NCI-H1048 (cell line): ENCODE measurements around the gene ID3.
"Not testable (repeated sequence)": the region's sequence is repeated elsewhere in the genome, so short reads cannot be mapped to it uniquely, and the experiment has no call there.

Experiments
- DNase-seq: peaks from one replicate; lab custom pipeline; 2025; lab: John Stamatoyannopoulos, UW

ID3 gene

GRCh38 chr1:23548704-23549143 is 10.6 kb downstream of the ID3 start:
- no peak for DNase-seq

GRCh38 chr1:23546897-23547584 is 12.3 kb downstream of the ID3 start:
- DNase-seq, result no peak

DNA sequence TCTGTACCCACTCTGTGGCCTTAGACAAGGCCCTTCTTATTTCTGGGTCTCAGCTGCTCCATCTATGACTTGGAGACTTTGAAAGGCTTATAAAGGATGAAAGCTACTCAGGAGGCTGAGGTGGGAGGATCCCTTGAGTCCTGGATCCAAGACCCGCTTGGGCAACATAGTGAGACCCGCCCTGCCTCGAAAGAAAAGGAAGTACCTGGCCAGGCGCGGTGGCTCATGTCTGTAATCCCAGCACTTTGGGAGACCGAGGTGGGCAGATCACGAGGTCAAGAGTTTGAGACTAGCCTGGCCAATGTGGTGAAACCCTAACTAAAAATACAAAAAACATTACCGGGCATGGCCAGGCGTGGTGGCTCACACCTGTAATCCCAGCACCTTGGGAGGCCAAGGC is 13.4 kb downstream of the ID3 start:
- DNase-seq, result no peak

DNA sequence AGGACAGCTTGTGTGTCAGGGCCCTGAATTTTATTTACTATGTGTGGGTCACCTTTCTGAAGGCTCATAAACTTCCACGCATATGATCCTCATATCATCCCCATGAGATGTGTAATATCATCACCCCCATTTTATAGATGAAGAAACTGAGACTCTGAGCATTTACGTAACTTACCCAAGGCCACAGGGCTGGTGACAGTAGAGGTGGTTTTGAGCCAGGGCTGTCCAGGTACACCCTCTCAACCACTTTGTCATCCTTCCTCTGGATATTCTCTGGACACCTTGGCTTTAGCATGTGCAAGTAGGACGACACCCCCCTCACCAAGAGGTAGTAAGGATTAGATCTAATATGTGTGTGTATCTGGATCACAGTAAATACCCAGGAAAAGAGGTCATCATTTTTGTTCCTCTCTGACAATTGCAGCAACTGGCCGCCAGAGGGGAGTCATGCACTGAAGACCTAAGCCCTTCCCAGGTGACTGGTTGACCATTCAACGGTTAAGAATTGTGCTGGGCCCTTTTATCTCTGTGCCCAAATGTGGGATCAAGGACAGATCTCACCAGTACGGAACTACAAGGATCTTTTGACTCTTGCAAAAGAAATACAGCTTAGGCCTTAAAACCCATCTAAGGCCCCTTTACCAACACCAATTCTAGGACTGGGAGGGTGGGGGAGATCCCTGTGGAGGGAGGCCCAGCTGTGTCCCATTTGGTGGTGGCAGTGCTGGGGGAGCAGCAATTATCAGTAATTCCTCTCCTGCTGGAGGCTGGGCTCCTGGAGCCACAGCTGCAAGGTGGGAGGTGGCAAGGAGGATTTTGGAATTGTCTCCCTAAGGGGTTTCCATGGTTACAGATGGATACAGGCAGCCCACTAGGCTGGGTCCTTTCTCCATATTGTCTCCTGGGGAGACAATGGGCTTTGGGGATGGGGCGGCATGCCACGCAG is 14.6 kb downstream of the ID3 start:
- DNase-seq, result peak; percentile 44

- no peak for DNase-seq
Measured at GRCh38 chr1:23543707-23544443, 15.4 kb downstream of the ID3 start.

DNA sequence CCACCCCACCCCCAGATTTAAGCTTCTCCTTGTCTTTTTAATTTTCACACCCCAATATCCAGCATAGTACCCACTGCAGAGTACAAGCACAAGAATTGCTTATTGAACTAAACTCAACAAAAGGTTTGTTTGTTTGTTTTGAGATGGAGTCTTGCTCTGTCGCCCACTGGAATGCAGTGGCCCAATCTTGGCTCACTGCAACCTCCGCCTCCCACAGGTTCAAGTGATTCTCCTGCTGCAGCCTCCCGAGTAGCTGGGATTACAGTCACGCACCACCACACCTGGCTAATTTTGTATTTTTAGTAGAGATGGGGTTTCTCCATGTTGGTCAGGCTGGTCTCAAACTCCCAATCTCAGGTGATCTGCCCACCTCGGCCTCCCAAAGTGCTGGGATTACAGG is 16.4 kb downstream of the ID3 start:
- DNase-seq, result not testable (repeated sequence)

DNA sequence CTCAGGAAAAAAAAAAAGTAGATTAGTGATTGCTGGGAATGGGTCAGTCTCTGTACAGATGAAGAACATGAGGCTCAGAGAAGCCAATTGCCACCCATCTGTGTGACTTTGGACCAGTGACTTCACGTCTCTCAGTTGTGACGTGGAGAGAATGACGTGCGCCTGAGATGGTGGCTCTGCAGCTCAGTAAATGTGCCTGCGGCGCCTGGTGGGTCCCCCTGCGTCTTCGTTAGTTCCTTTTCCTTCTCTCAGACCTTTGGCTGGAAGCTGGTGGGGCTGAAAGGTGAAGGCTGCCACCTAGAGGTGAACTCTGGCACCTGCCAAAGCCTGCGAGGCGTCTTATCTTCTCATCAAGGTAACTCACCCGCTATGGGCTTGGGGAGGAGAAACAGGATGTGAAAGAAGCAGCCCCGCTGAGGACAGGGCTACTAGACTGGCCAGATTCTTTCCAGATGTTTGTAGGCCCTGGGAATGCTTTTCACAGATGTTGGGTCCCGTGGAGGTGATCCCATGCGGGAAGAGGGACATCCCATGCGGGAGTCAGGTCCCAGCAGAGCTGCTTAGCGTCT is 19.5 kb downstream of the ID3 start:
- DNase-seq, result peak; percentile 60

DNA sequence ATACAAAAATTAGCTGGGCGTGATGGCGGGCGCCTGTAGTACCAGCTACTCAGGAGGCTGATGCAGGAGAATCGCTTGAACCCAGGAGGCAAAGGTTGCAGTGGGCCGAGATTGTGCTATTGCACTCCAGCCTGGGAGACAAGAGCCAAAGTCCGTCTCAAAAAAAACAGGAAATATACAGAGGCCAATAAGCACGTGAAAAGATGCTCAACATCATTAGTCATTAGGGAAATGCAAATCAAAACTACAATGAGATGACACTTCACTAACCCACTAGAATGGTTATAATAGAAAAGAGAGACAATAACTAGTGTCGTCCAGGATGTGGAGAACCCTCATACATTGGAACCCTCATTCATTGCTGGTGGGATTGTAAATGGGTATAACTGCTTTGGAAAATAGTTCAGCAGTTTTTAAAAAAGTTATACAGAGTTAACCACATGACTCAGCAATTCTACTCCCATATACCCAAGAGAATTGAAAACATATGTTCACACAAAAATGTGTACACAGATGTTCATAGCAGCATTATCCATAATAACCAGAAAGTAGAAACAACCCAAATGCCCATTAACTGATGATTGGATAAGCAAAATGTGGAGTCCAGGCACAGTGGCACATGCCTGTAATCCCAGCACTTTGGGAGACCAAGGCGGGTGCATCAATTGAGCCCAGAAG is 21.9 kb downstream of the ID3 start:
- DNase-seq, result no peak

GRCh38 chr1:23533246-23534023 is 25.9 kb downstream of the ID3 start:
- no peak for DNase-seq

GRCh38 chr1:23531562-23532094 is 27.7 kb downstream of the ID3 start:
- no peak for DNase-seq

DNA sequence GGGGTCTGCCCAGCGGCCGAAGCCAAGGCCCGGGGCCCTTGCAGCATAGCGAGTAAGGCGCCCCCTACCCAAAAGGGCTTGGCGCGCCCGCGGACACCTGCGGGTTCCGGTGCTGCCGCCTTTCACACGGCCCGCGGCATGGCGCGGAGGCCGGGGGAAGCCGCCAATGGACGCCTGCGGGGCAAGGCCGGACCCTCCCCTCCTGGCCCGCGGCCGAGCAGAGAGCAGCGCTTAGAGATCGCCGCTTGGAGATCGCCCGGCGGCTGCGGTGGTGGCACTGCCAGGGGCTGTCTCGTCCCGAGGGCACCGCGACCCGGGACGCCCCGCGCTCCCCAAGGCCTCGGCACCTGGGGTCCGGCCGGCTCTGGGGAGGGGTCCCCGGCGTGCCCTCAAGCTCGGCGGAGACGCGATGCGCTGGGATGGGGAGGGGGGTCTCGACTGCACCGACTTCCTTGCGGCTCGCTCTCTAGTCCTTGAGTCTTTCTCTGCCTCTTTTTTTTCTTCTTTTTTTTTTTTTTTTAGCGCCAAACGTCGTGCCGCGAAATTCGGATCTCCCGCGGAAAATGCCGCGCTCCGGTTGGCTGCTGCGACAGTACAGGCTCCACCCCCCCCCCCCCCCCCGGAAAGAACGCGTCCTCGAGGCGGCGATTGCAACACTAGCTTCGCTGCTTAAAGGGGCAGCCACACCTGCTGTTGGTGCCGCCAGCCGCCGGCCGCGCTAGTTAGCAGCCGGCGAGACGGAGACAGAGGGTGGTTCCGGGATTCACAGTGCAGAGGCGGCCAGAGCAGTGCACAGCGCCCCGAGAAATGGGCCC is 28.3 kb downstream of the ID3 start, which contains the start of gene E2F2:
TSS of gene E2F2 (minus strand) at position 487 of the 815 bp plus-strand sequence. CDS start at position 47, 440 bp downstream.
- peak; percentile 69 for DNase-seq

DNA sequence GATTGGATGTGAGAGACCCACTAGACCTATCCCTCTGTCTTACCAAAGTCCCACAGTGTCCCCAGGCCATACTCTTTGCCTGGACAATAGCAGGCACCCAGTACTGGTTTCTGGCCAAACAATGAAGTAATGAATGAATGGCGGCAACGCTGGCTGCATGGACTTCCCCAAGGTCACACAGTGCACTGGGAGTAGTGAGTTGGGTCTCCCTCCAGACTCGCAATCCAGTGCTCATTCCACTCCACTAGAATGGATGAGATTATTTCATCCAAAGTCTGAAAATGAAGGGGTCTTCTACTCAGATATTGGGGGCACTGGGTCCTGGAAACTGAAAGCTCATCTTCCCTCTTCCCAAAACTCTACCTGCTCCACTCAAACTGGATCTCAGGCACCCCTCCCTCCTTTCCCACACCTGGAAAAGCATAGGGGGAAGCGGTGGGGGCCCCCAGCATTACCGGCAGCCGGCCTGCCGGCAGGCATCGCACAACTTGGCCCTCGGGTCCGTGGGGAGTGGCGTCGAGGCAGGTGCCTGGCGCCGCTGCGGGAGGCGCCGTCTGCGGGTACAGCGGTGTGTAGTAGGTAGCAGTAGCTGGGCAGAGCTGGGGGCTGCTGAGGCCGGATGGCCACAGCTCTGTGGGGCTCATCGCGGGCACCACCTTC is 29.1 kb downstream of the ID3 start:
- no peak for DNase-seq

- DNase-seq, result no peak
Measured at GRCh38 chr1:23529146-23530086, 29.9 kb downstream of the ID3 start.

DNA sequence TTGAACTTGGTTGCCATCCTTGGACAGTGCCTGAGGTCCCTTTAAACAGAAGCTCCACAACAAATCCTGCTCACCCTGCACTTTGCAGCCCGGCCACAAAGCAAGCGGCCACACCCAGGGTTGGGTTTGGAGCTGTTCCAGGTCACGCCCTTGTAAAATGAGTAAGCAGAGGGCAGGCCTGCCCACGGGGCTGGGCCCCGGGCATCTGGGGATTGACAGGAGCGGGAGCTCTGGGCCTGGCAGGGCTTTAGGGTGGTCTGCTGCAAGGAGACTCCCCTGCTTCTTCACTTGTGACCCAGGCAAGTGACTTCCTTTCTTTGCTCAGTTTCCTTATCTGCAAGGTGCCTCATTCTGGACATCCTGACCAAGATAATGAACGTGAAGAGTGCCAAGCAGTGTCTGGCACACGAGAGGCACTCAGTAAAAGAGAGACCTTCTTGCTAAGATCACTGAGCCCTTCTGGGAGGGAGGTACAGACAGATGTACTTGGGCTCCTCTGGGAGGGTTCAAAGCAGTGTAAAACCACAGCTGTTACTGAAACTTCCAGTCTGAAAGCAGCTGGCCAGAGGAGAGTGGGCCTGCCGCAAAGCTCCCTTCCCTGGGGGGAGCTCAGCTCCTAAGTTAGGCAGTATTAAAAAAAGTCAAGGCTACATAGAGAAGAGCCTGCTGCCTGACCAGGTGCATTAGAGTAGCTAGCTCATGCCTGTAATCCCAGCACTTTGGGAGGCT is 30.9 kb downstream of the ID3 start:
- DNase-seq, result no peak

GRCh38 chr1:23527900-23528249 is 31.4 kb downstream of the ID3 start:
- no peak for DNase-seq

DNA sequence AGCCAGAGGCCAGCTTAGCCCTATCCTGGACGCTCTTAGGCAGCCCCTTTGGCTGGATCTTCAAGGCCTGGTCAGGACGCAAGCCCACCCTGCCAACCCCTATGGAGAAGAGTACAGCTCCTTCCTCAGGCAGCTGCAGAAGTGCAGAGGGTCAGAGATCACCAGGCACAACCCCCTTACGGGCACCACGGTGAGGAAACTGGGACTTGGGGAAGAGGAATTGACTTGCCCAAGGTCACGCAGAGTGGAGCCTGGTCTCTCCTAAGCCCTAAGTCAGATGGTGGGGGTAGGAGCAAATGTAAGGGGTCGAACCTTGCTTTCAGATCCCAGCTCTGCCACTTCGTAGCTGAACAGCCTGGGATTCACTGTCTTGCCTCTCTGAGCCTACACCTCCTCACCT is 31.9 kb downstream of the ID3 start:
- no peak for DNase-seq
